Suppressor macrophage treated with lipopolysaccharide for 1 hour (primary cell): Measurements from ENCODE around the gene FHIP2A.
"Not testable (repeated sequence)": the region's sequence is repeated elsewhere in the genome, so short reads cannot be mapped to it uniquely, and the experiment has no call there.

ENCODE experiments used
- DNase-seq, 3 donors: peaks; one replicate each; pipeline ENCODE4 v3.0.0-alpha.2; 2020 to 2022

Gene FHIP2A

DNA sequence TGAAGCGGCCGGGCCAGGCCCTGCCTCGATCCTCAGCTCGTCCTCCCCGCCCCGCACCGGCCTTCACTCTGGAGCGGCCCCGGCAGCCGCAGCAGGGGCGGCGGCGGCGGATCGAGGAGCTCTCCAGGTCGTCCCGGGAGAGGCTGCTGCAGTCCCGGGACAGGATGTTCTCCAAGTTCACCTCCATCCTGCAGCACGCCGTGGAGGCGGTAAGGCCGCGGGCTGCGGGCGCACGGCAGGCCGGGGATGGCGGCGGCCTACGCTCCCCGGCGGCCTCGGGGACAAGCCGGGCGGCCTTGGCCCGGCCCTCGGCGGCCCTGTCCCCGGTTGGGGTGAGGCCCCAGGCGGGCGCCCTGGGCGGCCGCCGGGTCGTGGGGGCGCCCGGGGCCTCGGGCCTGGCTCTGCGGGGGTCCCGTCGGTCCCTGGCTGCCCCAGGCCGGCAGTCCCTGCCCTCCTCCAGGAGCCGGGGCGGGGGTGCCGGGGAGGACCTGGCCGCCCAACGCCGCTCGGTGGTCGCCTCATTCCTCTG, 399 bp downstream of the FHIP2A start:
- DNase-seq, result peak; percentile 37 to 78 (median 60)

DNA sequence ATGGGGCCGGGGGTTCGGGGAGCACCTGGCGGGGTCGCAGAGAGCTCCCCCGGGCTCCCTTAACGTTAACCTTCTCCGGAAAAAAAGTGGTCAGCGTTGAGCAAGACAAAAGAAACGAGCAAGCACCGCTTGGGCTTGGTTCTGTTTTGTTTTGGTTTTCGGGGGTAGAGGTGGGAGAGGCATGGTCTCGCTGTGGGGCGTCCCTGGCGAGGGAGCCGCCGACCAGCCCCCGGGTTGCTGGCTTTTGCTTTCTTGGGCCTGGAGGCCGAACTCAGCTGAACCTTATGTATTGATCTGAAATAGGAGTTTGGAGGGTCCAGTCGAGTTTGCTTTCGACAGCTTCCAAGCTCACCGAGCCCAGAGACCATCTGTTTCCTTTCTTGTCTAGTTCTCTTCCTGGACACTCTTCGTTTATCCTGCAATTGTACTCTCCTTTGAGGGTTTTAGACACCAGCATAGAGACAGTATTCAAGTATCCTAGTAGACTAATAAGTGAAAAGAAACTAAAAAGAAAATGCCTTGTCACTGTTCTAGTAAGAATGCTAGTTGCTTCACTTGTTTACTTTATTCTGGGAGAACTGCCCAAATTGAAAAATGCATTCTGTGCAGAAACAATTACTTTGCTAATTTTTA, 980 bp downstream of the FHIP2A start:
- DNase-seq, result peak; percentile 35 to 52 (median 43)

DNA sequence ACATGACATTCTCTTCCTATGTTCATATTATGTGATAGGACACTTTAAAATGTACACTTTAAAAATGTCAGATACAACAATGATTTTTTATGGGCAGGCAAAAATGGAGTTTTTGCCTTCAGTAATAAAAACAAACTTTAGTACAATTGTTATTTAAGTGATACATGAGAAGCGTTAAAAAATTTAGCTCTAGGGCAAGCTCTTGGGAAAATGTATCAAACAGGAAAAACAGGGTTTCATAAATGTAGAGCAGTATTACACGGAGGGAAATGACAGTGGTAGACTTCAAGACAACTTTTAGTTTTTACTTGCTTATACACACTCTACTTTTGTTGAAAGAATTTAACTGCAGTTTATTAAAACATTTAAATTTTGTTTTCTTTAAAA, 1.5 kb downstream of the FHIP2A start:
- DNase-seq, result no peak

DNA sequence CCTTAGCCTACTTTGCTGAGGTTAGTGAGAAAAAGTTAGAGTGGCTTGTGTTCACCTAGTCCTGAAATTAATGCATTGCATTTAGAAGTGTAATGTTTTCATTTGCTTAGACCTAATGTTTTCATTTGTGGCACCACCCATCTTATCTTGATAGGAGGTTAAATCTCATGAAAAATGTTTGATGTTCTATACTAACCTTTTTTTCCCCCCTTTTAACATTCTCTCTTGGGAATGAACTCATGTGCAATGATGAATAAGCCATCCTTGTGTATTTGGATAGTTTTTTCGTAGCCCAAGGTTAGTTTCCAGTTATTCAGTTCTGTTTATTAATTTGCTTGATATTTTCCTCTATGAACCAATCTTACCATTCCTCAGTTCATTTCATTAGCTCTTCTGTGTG, 2.8 kb downstream of the FHIP2A start:
- no peak for DNase-seq

DNA sequence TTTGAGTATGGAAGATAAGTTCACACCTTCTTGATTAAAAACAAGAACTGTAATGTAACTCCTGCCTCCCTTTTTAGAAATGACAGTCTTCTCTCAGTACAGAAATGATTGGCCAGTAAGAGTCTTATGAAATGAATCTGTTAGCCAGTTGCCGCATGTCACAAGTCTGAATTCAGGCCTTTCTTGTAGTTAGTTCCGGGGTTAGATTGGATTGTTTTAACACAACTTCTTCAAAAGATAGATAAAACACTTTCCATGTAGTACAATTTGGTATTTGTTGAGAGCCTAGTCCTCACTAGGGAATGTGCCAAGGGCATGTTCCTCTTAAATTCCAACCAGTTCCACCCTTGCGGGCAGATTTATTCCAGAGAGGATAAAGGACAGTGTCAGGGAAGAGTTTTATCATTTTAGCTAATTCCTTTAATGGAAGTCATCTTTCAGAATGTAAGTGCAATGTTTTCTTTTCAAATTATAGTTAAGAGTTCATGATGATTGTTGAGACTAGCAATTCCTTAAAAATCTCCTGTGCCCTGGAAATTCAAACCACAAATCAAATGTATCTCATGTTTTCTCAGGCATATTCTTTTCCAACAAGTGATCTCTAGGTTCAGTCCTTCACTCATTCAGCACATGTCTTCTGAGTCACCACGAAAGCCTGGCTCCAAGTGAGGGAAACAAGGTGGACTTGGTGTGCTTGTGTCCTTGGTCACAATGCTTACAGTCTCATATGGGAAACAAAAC, 4.1 kb downstream of the FHIP2A start:
- DNase-seq, result no peak

DNA sequence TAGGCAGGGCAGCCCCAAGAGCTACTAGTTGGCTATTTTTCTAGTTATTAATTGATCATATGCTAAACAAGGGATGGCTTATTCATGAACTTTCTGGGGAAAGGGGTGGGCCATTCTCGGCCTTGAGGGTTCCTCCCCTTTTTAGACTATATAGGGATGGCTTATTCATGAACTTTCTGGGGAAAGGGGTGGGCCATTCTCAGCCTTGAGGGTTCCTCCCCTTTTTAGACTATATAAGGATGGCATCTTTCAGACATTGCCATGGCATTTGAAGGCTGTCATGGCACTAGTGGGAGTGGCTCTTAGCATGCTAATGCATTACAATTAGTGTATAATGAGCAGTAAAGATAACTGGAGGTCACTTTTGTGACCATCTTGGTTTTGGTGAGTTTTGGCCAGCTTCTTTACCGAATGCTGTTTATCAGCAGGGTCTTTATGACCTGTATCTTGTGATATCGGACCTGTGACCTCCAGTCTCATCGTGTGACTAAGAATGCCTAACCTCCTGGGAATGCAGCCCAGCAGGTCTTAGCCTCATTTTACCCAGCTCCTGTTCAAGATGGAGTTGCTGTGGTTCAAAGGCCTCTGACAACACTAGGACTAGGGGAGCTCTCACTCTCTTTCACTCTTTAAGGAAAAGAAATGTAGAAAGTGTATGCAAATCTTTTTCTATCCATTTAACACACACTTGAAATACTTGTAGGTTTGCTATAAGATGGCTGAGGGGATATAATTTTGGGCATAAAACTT, 7.8 kb downstream of the FHIP2A start:
- DNase-seq, result no peak

DNA sequence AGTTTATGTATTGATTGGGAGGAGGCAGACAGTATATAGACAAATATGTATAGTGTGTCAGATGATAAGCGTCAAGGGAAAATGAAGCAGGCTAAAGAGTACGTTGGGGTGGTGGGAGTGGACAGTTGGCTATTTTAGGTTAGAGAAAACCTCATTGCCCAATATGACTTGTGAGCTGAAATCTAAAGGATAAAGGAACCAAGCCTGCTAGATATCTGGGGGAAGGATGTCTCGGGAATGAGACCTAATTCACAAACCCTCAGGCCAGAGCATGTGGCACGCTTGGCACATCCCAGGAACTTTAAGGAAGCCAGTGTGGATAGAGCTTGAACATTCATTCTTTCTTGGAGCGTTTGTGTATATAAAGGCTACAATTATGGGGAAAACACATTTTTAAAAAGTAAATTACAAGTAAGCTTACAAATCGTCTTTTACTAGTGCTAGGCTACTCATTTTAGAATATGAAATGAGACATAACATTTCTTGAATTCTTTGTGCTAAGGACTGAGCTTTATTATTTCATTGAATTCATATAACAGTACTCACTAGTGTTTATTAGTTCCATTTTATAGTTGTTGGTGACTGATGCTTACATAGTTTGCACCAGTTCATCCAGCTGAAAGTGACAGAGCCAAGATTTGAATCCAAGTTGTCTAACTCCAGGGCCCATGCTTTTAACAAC, 9.7 kb downstream of the FHIP2A start:
- DNase-seq, result no peak

DNA sequence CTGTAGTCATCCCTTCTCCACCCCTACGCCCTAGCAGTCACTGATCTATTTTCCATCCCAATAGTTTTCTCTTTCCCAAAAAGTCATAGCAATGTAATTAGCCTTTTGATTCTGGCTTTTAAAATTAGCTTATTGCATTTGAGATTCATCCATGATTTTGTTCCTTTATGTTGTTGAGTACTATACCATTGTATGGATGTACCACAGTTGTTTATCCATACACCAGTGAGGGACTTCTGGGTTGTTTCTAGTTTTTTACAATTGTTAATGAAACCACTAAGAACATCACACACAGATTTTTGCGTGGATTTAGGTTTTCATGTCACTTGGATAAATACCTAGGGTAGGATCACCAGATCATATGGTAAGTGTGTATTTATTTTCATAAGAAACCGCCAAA, 16.1 kb downstream of the FHIP2A start:
- DNase-seq, result no peak

DNA sequence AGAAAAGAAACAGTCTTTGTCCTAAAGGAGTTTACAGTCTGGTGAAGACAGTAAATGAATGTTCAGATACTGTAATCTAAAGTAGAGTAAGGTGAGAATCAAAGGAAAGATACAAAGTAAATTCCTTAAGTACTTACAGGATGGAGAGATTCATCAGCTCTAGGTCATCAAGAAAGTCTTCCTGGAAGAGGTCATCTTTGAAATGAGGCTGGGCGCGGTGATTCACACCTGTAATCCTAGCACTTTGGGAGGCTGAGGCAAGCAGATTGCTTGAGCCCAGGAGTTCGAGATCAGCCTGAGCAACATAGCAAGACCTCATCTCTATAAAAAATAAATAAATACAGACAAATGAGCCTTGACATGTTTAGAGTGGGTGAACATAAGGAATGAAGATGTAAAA, 18.3 kb downstream of the FHIP2A start:
- no peak for DNase-seq

DNA sequence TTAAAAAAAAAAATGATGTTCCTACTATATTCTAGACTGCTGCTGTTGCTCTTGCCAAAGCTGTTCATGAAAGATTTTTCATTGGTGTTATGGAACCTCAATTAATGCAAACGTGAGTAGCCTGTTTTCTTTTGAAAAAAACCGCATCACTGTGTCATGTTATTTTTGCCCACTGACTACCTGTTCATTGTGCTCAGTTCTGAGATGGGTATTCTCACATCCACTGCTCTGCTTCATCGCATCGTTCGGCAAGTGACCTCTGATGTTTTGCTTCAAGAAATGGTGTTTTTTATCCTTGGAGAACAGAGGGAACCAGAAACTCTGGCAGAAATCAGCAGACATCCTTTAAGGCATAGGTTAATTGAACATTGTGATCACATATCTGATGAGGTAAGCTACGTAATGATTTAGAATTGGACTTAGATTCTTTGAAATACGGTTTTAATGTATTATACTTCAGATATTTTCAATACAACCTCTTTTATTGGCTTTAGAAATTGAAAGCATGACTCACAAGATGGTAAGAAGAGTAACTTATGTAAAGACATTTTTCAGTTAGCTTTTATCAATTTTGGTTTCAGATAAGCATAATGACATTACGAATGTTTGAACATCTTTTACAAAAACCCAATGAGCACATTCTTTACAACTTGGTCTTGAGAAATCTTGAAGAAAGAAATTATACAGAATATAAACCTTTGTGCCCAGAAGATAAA, 24.6 kb downstream of the FHIP2A start:
- DNase-seq, result no peak

DNA sequence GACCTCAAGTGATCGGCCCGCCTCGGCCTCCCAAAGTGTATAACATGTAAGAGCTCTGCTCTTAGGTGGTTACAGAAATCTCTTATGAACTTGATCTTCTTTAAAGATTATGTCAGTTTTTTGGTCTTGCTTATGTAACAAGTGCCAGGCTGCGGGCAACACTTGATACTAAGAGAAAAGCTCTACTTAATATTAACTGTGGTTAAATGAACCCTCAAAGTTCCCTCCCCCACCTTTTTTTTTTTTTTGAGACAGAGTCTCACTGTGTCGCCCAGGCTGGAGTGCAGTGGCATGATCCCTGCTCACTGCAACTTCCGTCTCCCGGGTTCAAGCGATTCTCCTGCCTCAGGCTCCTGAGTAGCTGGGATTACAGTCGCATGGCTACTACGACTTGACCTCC, 25.9 kb downstream of the FHIP2A start:
- not testable (repeated sequence) for DNase-seq

DNA sequence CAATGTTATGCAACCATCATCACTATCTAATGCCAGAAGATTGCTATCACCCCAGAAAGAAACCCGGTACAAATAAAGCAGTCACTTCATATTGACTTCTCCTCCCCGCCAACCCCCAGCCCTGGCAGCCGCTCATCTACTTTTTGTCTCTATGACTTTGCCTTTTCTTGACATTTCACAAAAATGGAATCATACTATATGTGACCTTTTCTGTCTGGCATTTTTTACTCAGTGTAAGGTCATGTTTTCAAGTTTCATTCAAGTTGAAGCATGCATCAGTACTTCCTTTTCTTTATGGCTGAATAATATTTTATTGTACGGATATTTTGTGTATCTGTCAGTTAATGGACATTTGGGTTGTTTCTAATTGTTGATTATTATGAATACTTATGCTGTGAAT, 28.1 kb downstream of the FHIP2A start:
- no peak for DNase-seq

DNA sequence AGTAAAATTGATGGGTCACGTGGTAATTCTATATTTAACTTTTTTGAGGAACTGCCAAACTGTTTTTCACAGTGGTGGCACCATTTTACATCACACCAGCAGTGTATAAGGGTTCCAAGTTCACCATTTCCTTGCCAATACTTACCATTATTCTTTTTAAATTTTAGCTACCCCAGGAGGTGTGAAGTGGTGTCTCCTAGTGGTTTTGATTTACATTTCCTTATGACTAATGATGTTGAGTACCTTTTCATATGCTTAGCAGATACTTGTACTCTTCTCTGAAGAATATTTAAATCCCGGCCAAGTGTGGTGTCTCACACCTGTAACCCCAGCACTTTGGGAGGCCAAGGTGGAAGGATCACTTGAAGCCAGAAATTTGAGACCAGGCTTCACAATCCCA, 28.5 kb downstream of the FHIP2A start:
- DNase-seq, result no peak

DNA sequence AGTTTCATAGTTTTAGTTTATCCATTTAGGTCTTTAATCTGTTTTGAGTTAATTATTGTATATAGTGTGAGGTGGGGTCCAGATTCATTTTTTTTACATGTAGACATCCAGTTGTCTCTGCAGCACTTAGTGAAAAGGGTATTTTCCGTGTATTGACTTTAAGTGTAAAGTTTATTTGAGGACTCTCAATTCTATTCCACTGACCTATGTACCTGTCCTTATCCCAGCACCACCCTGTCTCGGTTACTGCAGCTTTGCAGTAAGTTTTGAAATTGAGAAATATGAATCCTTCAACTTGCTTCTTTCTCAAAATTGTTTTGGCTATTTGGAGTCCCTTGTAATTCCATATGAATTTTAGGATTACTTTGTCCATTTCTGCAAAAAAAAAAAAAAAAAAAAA, 29.8 kb downstream of the FHIP2A start:
- no peak for DNase-seq

DNA sequence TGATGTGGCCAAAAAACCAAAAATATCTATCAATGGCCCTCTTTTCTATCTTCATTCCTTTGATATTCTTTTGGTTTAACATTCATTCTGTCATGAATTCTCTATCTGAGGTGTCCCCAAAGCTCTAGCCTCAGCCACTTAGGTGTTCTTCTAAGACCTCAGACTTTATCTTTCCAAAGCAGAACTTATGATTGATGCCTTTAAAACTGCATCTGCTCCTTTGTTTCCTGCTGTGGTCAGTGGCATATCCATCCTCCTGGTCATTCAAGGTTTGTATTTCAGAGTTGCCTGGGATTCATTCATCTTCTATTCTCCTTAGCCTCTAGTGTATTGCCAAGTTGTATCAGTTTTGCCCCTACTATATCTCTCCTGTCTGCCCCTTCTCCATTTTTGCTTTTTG, 30.6 kb downstream of the FHIP2A start:
- DNase-seq, result no peak

DNA sequence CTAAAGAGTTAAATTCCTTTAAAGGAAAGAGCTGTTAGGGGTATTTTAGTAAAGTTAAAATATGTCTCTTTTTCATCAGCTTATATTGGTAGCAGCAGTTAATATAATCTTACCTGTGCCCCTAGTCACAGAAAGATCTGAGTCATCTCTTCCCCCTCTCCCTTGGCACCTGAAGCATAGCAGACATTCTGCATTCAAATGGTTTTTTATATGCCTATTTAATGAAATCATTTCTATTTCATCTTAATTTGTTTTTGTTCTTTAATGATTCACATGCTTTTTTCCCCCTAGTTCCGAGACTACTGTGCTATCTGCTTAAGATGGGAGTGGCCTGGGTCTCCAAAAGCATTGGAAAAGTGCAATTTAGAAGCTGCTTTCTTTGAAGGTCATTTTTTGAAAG, 33.3 kb downstream of the FHIP2A start:
- no peak for DNase-seq

DNA sequence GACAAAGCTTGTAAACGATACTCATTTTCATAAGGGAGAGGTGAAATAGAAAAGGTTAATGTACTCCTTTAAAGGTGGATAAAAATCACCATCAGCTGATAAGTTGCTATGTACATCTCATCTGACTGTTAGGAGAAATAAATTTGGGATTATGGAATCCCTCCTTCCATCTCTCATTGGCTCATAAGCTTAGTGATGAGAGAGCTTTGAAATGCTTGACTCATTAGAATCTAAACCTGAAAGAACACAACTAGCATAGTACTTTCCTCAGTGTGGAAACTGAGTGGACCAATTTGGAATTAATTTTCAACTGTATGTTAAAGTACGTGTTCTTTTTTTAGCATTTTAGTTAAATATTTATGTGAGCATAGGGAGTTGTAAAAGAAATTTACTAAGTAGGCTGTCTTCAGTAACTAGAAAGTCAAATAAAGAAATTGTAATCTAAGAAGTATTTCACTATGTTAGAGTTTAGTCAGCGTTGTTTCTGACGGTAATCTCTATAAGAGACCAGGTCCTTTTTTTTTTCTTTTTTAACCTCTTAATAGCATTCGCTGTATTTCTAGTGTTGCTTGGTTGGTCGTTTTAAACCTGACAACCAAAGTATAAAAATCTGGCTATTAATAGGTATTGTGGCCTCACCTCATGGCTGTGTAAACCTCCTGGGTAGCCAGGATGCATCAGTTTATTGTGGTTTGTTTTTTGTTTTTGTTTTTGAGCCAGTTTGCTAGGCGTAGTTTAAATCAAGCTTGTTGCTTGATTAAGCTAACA, 34.4 kb downstream of the FHIP2A start:
- no peak for DNase-seq

DNA sequence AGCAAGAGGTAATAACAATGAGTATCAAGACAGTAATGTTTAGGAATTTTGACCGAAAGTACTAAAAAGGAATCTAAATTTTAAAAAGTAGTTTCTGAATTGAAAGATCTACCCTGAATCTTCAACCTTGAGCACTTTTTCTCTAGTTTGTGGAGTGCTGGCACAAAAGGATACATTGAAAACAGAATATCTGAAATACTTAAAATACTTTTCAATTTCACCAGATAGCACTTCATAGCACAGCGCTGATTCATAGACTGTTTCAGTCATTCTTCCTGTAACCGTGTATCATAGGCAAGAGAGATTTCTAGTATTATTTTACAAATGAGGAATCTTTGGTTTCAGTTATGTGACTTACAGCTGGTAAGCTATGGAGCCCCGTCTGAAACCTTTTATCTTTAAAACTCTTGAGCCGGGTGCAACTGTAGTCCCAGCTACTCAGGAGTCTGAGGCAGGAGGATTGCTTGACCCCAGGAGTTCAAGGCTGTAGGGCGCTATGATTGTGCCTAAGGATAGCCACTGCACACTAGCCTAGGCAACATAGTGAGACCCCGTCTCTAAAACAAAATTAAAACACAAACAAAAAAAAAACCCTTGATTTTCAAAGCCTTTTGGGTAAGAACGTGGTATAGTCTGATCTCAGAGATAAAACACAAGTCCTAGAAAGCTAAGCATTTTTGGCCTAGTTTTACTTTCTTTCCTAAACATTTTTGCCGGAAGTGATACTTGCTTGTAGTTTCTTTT, 35.1 kb downstream of the FHIP2A start:
- no peak for DNase-seq

DNA sequence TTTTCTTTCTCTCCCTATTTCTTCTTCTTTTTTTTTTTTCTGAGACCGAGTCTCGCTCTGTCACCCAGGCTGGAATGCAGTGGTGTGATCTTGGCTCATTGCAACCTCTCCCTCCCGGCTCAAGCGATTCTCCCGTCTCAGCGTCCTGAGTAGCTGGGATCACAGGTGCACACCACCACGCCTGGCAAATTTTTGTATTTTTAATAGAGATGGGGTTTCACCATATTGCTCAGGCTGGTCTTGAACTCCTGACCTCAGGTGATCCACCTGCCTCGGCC, 35.6 kb downstream of the FHIP2A start:
- not testable (repeated sequence) for DNase-seq

DNA sequence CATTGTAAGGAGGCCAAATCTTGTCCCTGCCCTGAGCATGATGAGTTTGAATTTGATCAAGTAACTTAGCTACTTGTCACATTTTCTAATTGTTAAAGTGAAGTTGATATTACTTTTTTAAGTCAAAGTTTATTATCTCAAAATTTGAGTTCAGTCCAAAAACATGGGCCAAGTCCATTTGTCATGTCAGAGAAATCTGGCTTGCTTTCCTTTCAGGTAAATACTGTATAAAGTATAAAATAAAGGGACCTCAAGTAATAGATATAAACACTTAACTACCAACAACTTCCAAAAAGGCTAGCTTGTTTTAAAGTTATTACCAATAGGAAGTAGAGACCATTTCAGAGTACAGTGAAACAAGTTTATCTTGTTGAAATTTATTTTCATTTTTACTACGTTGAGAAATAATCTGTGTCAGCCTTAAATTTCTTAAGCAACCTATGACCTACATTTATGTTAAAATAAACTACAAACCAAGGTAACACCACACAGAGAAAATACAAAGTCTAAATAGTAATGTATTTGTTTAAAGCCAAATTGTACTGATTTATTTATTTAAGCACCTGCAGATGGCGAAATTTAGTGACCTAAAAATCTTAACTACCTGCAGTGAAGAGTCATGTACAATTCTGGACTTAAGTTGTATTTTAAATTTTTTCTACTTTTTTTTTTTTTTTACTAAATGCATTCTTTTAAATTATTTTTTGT, 36.5 kb downstream of the FHIP2A start:
- DNase-seq, result no peak

DNA sequence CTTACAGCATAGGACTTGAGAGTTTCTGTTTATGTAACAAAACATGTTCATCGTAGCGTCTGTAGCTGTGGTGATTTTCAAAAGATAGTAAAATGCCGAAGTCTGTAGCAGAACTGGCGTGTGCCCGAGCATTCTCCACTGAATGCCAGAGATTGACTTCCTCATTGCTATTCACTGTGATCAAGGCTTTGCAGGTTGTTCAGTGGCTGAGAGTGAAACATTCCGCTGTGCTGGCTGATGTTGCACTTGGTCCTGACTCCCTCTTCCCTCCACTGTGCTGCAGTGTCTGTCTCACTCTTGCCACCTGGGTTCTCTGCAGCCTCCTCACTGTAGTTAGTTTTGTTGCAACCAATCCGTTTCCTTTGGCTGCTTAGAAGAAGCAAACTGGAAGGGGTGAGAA, 37.6 kb downstream of the FHIP2A start:
- no peak for DNase-seq
